GM18511 (cell line): ENCODE results near the gene UNKL.
A peak's percentile ranks its signal among the peaks of the same experiment; 100 is the strongest.

ENCODE experiments used
- ATAC-seq: cut with Tn5 transposase; IDR thresholded peaks from one replicate; pipeline ENCODE4 v1.9.1; 2021; ENCODE audit warnings: mild to moderate bottlenecking, moderate library complexity; ENCODE audit not compliant: unreplicated experiment

Gene UNKL

GRCh38 chr16:1356061-1356900 is 58.2 kb downstream of the UNKL start:
- no peak for ATAC-seq

- no peak for ATAC-seq
Measured at GRCh38 chr16:1355591-1355990, 58.9 kb downstream of the UNKL start.

GRCh38 chr16:1354815-1355540 is 59.5 kb downstream of the UNKL start:
- no peak for ATAC-seq

GRCh38 chr16:1351582-1352362 is 62.7 kb downstream of the UNKL start, which contains the start of the genes GNPTG and TSR3:
Gene GNPTG (plus strand): TSS chr16:1351931. CDS start chr16:1351966, 35 bp downstream.
Gene TSR3 (minus strand): TSS chr16:1351878. CDS start chr16:1351804, 74 bp downstream.
- peak; percentile 84 for ATAC-seq

GRCh38 chr16:1351215-1351581 is 63.3 kb downstream of the UNKL start:
- peak; percentile 22 for ATAC-seq

DNA sequence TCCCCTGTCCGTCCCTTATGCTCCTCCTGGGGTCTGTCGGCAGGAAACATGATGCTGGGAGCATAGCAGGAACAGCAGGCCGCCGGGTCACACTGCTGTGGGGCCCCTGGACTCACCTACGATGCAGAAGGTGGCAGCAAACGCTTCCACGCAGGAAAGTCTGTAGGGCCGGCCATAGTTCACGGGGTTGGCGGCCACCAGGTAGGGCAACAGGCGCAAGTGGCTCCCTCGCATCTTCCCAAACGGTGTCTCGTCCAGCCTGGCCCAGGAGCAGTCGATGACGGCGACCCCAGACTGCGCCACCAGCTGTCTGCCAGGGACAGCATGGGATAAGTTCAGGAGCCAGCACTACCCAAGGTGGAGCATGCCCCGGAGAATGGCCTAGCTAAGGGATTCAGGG is 63.8 kb downstream of the UNKL start:
- ATAC-seq = no peak

DNA sequence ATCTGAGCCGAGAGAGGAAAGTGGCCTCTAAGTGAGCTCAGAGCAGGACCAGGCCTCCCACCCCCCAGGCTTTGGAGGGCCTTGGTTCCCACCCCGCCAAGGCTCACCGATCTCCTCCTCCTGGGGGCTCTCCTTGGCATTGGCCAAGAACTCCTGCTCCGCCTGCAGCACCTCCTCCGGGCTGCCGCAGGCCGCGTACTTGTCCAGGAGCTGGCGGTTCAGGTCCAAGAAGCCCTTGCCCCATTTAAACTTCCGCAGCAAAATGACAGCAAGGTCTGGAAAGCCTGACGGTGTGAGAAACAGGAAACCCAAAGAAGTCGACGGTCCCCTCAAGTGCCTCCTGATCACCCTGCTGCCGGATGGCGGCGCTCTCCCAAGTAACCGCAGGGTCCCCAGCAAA is 64.6 kb downstream of the UNKL start:
- ATAC-seq = no peak

- no peak for ATAC-seq
Measured at GRCh38 chr16:1349351-1349750, 65.2 kb downstream of the UNKL start.

GRCh38 chr16:1348926-1349325 is 65.6 kb downstream of the UNKL start:
- no peak for ATAC-seq

DNA sequence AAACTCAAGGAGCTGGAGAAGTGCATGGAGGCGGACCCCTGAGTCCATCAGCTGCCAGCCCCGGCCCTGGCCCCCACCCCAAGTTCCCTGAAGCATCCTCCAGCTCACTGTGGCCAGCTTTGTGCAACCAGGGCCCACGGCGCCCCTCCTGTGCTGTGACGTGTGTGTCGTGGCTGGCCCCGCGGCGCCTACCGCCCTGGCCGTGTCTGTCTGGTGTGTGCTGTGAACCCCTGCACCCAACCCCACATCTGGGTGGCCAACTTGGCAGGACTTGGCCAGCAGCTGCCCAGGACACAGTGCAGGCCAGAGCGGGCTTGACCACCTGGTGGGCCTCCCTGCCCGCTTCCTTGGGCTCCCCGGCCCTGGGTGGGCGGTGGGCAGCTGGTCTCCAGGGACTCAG is 66.1 kb downstream of the UNKL start:
- no peak for ATAC-seq

- ATAC-seq = no peak
Measured at GRCh38 chr16:1347962-1348361, 66.5 kb downstream of the UNKL start.

DNA sequence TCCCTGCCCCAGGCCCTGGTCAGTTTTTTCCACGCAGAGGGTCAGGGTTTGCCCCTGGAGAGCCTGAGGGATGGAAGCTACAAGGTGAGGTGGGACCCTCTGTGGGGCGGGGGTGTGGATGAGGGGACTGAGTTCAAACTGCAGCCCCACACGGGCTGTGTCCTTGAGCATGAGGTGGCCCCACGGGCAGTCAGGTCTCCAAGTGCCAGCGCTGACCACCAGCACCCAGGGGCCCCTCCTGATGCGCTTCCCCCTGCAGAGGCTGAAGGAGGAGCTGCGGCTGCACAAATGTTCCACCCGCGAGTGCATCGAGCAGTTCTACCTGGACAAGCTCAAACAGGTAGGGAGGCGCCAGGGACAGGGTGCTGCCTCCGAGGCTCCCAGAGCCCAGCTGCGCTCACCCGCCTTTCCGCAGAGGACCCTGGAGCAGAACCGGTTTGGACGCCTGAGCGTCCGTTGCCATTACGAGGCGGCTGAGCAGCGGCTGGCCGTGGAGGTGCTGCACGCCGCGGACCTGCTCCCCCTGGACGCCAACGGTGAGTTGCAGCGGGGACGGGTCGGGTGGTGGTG is 67.1 kb downstream of the UNKL start:
- ATAC-seq = no peak

DNA sequence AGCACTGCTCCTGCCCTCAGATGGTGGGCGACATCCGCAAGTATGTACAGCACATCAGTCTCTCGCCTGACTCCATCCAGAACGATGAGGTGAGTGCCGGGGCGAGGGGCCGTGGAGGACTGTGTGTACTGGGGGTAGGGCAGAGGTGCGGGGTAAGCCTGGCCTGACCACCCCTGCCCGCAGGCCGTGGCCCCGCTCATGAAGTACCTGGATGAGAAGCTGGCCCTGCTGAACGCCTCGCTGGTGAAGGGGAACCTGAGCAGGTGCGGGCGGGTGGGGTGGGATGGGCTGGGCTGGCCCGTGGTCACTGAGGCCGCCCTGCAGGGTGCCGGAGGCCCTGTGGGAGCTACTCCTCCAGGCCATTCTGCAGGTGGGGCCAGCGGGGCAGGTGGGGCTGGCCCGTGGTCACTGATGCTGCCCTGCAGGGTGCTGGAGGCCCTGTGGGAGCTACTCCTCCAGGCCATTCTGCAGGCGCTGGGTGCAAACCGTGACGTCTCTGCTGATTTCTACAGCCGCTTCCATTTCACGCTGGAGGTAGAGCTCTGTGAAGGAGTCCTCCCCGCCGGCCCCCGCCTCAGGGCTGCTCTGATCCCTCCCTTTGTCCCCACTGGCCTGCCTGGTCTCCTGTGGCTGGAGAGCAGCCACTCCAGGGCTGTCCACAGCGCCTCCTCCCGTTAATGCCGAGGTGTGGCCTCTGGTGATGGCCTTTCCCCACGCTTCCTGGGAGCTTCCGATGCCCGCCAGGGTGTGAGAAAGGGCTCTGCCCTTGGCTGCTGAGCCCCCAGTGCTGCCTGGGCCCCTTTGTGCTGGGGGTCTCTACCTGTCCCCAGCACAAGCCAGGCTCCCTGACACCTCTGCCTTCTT is 67.8 kb downstream of the UNKL start:
- ATAC-seq = no peak

DNA sequence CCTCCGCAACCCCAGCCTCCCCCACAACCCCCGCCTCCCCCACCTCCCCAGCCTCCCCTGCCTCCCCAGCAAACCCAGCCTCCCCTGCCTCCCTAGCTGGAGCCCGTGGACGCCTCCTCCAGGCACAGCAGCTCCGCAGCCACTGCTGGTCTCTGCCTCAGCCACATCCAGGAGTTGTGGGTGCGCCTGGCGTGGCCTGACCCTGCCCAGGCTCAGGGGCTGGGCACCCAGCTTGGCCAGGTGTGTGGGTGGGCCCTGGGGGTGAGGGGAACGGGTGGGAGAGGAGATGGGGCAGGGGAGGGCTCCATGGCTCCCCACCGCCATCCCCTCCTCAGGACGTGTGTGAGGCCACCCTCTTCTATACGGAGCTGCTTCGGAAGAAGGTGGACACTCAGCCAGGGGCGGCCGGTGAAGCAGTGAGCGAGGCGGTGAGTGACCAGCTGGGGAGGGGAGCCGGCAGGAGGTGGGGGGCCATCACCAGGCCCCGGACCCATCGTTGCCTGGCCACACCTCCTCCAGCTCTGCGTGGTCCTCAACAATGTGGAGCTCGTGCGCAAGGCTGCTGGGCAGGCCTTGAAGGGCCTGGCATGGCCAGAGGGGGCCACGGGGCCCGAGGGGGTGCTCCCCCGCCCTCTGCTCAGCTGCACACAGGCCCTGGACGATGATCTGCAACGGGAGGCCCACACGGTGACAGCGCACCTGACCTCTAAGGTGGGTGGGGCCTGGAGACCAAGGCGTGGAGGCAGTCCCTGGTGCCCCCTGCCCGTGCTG is 68.7 kb downstream of the UNKL start:
- ATAC-seq = no peak

DNA sequence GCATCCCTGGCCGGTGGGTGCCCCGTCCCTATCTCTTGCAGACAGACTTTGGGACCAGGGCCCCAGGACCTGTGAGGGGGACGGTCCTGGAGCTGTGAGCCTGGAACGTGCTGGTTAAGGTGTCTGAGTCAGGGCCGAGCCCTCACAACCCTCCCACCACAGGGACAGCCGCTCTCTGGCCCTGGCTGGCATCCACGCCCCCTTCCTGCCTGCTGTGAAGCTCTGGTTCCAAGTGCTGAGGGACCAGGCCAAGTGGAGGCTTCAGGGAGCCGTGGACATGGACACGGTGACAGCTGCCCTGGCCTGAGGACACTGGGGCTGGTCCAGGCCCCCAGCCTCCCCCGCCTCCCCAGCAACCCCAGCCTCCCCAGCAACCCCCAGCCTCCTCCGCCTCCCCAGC is 69.4 kb downstream of the UNKL start:
- ATAC-seq = no peak

DNA sequence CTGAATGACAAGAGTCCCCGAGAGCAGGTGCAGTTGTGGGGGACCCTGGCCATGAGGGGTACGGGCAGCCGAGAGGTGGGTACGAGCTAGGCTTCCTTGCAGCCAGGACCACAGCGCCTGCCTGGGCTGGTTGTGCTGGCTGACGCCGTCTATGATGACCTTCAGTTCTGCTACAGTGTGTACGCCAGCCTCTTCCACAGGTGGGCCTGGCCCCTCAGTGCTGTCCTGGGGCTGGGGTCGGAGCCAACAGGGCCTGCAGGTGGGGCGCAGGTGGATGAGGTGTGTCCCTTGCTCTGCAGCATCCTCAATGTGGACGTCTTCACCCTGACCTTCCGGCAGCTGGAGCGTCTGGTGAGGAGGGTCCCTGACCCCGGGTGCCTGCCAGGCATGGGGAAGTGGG is 70.0 kb downstream of the UNKL start:
- no peak for ATAC-seq

DNA sequence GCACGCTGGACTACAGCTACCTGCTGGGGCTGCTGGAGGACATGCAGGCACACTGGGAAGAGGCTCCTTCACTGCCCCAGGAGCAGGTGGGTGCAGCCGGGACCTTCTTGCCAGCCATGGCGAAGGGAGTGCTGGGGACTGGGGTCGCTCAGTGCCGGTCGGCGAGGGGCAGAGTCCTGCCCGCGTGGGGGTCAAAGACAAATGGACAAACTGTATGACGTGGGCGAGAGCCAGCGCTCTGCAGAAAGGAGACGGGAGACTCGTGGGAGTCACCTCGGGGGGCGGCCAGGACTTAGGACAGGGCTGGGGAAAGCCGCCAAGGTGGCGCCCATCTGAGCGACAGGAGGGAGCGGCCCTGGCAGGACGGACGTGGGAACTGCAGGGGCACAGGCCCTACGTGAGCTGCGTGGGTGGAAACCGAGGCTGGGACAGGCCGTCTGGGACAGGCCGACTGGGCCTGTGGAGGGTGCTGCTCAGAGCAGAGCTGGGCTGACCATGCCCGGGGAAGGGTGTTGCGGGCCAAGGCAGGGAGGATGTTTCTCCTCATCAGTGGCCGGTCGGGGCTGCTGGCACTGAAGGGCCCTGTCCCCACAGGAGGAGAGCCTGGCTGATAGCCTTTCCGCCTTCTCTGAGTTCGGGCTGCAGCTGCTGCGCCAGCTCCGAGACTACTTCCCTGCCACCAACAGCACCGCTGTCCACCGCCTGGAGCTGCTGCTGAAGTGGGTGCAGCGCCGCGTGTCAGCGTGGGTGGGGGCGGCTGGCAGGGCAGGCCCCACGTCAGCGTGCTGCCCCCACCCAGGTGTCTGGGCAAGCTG is 70.9 kb downstream of the UNKL start:
- no peak for ATAC-seq
